ENCODE data around the gene MFSD11. TPM values are rescaled to one million over a fixed set of nuclear protein-coding genes. Genes with fewer than 3 reads are reported as not detected.

The MFSD11 gene
- total RNA-seq, 2 experiments from 2014 or later: 55.1 to 63.1 TPM

DNA sequence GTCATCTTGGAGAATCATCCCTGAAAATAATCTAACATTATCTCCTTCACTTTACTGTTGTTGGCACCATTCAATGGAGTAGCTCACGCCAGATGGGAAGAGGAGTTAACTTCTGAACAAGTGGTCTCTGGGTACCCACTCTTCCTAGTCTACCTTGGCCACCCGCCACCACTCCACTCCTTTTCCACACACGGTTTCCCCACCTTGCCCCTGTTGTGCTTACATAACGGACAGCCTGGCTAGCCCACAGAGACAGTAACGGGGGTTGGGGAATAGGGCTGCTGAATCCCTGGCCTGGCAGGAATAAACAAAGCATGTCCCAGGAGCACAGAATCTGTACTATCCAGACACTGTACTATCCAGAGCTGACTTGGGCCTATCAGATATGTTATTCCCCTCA lies 23.6 kb upstream of the MFSD11 start:
- no peak overlapping the region for H3K27ac ChIP-seq (ENCODE audit: low read depth, low read length, poor library complexity, severe bottlenecking)
- peaks cover 60% of the 10 kb centered on the region for H3K36me3 ChIP-seq (ENCODE audit: insufficient read depth, low read length)
- H4K20me1 ChIP-seq (ENCODE audit: insufficient read depth, low read length): no peaks in the 10 kb centered on the region; the same call in 1 of the 2 replicates
- H2AFZ ChIP-seq (ENCODE audit: low read length): no peak overlapping the region
- H3K9me3 ChIP-seq (ENCODE audit: low read length): no peaks in the 10 kb centered on the region
- no peak overlapping the region for H3K4me2 ChIP-seq (ENCODE audit: low read length)
- 0 out of 2 replicates have a peak, but pooled peaks cover 3% of the 10 kb centered on the region for H3K79me2 ChIP-seq (ENCODE audit: insufficient read depth, low read depth, low read length)
- H3K4me1 ChIP-seq (ENCODE audit: insufficient read depth, low read length, poor library complexity, severe bottlenecking): peaks cover 26% of the 10 kb centered on the region
- TF ChIP-seq EZH2phosphoT487 (IDR thresholded peaks at IDR 0.05; ENCODE audit: borderline replicate concordance, low read depth, low read length): no peak
- TF ChIP-seq, protein P1, sequence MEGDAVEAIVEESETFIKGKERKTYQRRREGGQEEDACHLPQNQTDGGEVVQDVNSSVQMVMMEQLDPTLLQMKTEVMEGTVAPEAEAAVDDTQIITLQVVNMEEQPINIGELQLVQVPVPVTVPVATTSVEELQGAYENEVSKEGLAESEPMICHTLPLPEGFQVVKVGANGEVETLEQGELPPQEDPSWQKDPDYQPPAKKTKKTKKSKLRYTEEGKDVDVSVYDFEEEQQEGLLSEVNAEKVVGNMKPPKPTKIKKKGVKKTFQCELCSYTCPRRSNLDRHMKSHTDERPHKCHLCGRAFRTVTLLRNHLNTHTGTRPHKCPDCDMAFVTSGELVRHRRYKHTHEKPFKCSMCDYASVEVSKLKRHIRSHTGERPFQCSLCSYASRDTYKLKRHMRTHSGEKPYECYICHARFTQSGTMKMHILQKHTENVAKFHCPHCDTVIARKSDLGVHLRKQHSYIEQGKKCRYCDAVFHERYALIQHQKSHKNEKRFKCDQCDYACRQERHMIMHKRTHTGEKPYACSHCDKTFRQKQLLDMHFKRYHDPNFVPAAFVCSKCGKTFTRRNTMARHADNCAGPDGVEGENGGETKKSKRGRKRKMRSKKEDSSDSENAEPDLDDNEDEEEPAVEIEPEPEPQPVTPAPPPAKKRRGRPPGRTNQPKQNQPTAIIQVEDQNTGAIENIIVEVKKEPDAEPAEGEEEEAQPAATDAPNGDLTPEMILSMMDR (conservative IDR thresholded peaks at IDR 0.05; ENCODE audit: low read length): no peak
- no peak for DNase-seq (ENCODE audit: low spot score)
- CTCF ChIA-PET (ENCODE audit: unreplicated experiment): no interaction called here
- intact Hi-C loops (cut with micrococcal nuclease; ENCODE audit: unreplicated experiment): no loop called here
- no TSS peak for BruUV-seq (replicated peaks)
- no peak overlapping the region for H3K4me3 ChIP-seq (ENCODE audit: low read depth, low read length, poor library complexity, severe bottlenecking)
- no peaks in the 10 kb centered on the region for H3K9me2 ChIP-seq (ENCODE audit: insufficient read depth, low read length)
- POLR2A ChIA-PET: interaction anchor here (0.6 to 0.8 kb wide), 2 partner anchors 10 to 19 kb away, joined by 3 to 4 read pairs; no protein-coding TSS in a partner anchor

DNA sequence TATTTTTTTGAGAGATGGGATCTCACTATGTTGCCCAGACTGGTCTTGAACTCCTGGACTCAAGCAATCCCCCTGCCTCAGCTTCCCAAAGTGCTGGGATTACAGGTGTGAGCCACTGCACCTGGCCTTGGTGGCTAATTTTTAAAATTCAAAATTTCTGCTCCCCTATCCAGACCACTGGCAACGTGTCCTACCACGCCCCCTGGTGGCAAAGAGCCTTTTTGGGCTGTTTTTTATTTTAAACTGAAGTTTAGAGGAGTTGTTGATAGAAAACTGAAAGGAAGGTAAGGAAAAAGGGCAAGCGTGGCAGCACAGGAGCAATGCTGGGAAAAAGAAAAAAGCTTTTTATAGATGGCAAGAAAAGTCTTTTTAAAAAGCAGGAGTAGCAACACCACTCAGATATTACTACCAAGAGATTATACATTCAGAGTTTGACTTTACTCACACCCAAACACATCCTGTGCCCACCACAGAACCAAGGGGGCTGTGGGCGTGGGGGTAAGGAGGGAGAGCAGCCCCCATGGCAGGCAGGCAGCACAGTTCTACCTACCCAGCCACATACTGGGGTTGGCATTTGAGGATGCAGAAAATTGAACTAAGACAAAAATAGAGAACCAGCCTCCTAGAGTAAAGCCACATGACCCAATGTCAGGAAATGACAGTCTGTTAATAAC lies 23.0 kb upstream of the MFSD11 start:
- CTCF ChIA-PET (ENCODE audit: unreplicated experiment): interaction anchor here (1.4 kb wide), 1 partner anchor 158 kb away, joined by 5 read pairs; no protein-coding TSS in a partner anchor

More for the DNA sequence above, 23.0 kb upstream of the MFSD11 start:
- POLR2A ChIA-PET: no interaction called here
- H3K79me2 ChIP-seq (ENCODE audit: insufficient read depth, low read depth, low read length): 0 out of 2 replicates have a peak, but pooled peaks cover 3% of the 10 kb centered on the region
- DNase-seq (ENCODE audit: low spot score): peak; percentile 82
- no peaks in the 10 kb centered on the region for H3K9me3 ChIP-seq (ENCODE audit: low read length)
- H3K36me3 ChIP-seq (ENCODE audit: insufficient read depth, low read length): peaks cover 66% of the 10 kb centered on the region
- BruUV-seq (replicated peaks): no TSS peak
- H3K9me2 ChIP-seq (ENCODE audit: insufficient read depth, low read length): no peaks in the 10 kb centered on the region
- no peak overlapping the region for H2AFZ ChIP-seq (ENCODE audit: low read length)
- TF ChIP-seq EZH2phosphoT487 (IDR thresholded peaks at IDR 0.05; ENCODE audit: borderline replicate concordance, low read depth, low read length): no peak
- TF ChIP-seq, protein P1 (conservative IDR thresholded peaks at IDR 0.05; ENCODE audit: low read length): peak; percentile 100
- H3K4me2 ChIP-seq (ENCODE audit: low read length): peak overlapping the region; percentile 70
- H4K20me1 ChIP-seq (ENCODE audit: insufficient read depth, low read length): no peaks in the 10 kb centered on the region; the same call in 1 of the 2 replicates
- H3K27ac ChIP-seq (ENCODE audit: low read depth, low read length, poor library complexity, severe bottlenecking): peak overlapping the region; percentile 47
- H3K4me3 ChIP-seq (ENCODE audit: low read depth, low read length, poor library complexity, severe bottlenecking): peak overlapping the region; percentile 14
- intact Hi-C loops (cut with micrococcal nuclease; ENCODE audit: unreplicated experiment): no loop called here
- peaks cover 26% of the 10 kb centered on the region for H3K4me1 ChIP-seq (ENCODE audit: insufficient read depth, low read length, poor library complexity, severe bottlenecking)
